Neural cell (in vitro differentiated cells): ENCODE data around the gene SHISA2. TPM values are rescaled to one million over a fixed set of nuclear protein-coding genes. Genes with fewer than 3 reads are reported as not detected.

ENCODE experiments used
- H2AFZ ChIP-seq: fragments of 200-600, 300-800 bp; sonication (generic), shearing (Covaris generic); 2 replicates; pipeline ENCODE4 v1.6.0; 2014; ENCODE audit warnings: low read depth, mild to moderate bottlenecking, antibody characterized with exemption, low read length, moderate library complexity
- H3F3A ChIP-seq: fragments of 200-600 bp; shearing (Covaris generic); 2 replicates; pipeline ENCODE4 v1.6.1; 2016; ENCODE audit warnings: mild to moderate bottlenecking, moderate library complexity, mixed read lengths, antibody characterized with exemption, low read length; ENCODE audit not compliant: insufficient read depth, poor library complexity, severe bottlenecking
- H3K27ac ChIP-seq: fragments of 200-600, 300-800 bp; sonication (generic), shearing (Covaris generic); 2 replicates; pipeline ENCODE4 v1.5.1; 2014; ENCODE audit warnings: mild to moderate bottlenecking, low read length, moderate library complexity
- H3K27me3 ChIP-seq: fragments of 300-800, 200-600 bp; sonication (generic), shearing (Covaris generic); 2 replicates; pipeline ENCODE4 v1.6.0; 2014; ENCODE audit warnings: mild to moderate bottlenecking, low read depth, low read length, moderate library complexity; ENCODE audit not compliant: insufficient read depth
- H3K36me3 ChIP-seq: fragments of 300-800, 200-600 bp; sonication (generic), shearing (Covaris generic); 2 replicates; pipeline ENCODE4 v1.5.1; 2014; ENCODE audit warnings: mild to moderate bottlenecking, antibody characterized with exemption, low read length, moderate library complexity; ENCODE audit not compliant: insufficient read depth
- H3K4me2 ChIP-seq: fragments of 300-800, 200-600 bp; sonication (generic), shearing (Covaris generic); 2 replicates; pipeline ENCODE4 v1.6.0; 2014; ENCODE audit warnings: mild to moderate bottlenecking, low read length
- H3K4me3 ChIP-seq: fragments of 300-800, 200-600 bp; sonication (generic), shearing (Covaris generic); 2 replicates; pipeline ENCODE4 v1.5.1; 2014; ENCODE audit warnings: mild to moderate bottlenecking, low read length, moderate library complexity
- H3K79me2 ChIP-seq: fragments of 200-600 bp; shearing (Covaris generic); replicated peaks from 2 replicates; pipeline ENCODE4 v1.6.0; 2014; ENCODE audit warnings: mild to moderate bottlenecking, low read length, moderate library complexity; ENCODE audit not compliant: insufficient read depth
- H3K9ac ChIP-seq: fragments of 300-800, 200-600 bp; sonication (generic), shearing (Covaris generic); 2 replicates; pipeline ENCODE4 v1.6.1; 2016; ENCODE audit warnings: mild to moderate bottlenecking, low read length, mixed read lengths
- H3K9me2 ChIP-seq: fragments of 200-600 bp; shearing (Covaris generic); 2 replicates; pipeline ENCODE4 v1.6.1; 2016; ENCODE audit warnings: mild to moderate bottlenecking, low read length, mixed read lengths; ENCODE audit not compliant: insufficient read depth
- H3K9me3 ChIP-seq: fragments of 200-600, 300-800 bp; sonication (generic), shearing (Covaris generic); 2 replicates; pipeline ENCODE4 v1.6.1; 2016; ENCODE audit warnings: mild to moderate bottlenecking, mixed run types, low read length, moderate library complexity, mixed read lengths
- H4K20me1 ChIP-seq: fragments of 200-600 bp; shearing (Covaris generic); 2 replicates; pipeline ENCODE4 v1.6.1; 2016; ENCODE audit warnings: mild to moderate bottlenecking, mixed run types; ENCODE audit not compliant: insufficient read depth
- CTCF ChIP-seq: fragments of 450-650 bp; IDR thresholded peaks from 2 replicates; pipeline ENCODE4 v1.5.1; 2014; ENCODE audit warnings: antibody characterized with exemption, mild to moderate bottlenecking, moderate library complexity; ENCODE audit not compliant: poor library complexity, severe bottlenecking
- EP300 ChIP-seq: fragments of 450-650 bp; conservative IDR thresholded peaks from 2 replicates; pipeline ENCODE4 v1.6.1; 2014; ENCODE audit warnings: antibody characterized with exemption, mild to moderate bottlenecking, moderate library complexity; ENCODE audit not compliant: poor library complexity, severe bottlenecking
- EZH2 ChIP-seq: fragments of 200-600, 300-800 bp; shearing (Covaris generic), sonication (generic); IDR thresholded peaks from 2 replicates; pipeline ENCODE4 v1.6.1; 2014; ENCODE audit warnings: antibody characterized with exemption, low read length, borderline replicate concordance, mild to moderate bottlenecking; ENCODE audit not compliant: insufficient read depth, poor library complexity, severe bottlenecking
- MXI1 ChIP-seq: fragments of 450-650 bp; conservative IDR thresholded peaks from 2 replicates; pipeline ENCODE4 v1.6.1; 2014; ENCODE audit warnings: antibody characterized with exemption, mild to moderate bottlenecking; ENCODE audit not compliant: poor library complexity, severe bottlenecking
- POLR2AphosphoS5 ChIP-seq: IDR thresholded peaks from 2 replicates; pipeline ENCODE4 v1.6.1; 2012
- RAD21 ChIP-seq: fragments of 450-650 bp; conservative IDR thresholded peaks from 2 replicates; pipeline ENCODE4 v1.6.1; 2014; ENCODE audit warnings: antibody characterized with exemption, mild to moderate bottlenecking, moderate library complexity
- REST ChIP-seq: IDR thresholded peaks from 2 replicates; pipeline ENCODE4 v1.6.1; 2012; ENCODE audit warnings: borderline replicate concordance
- SMC3 ChIP-seq: fragments of 450-650 bp; conservative IDR thresholded peaks from 2 replicates; pipeline ENCODE4 v1.6.1; 2014; ENCODE audit warnings: antibody characterized with exemption, mild to moderate bottlenecking, moderate library complexity; ENCODE audit not compliant: poor library complexity
- TAF1 ChIP-seq: IDR thresholded peaks from 2 replicates; pipeline ENCODE4 v1.6.1; 2012; ENCODE audit warnings: low read depth
- polyA plus RNA-seq: library from polyadenylated mRNA; depleted of rRNA; stranded (reverse); fragments of >200 nt; gene quantifications from 2 replicates; pipeline ENCODE4 v1.2.3, GENCODE V29; 2014

The SHISA2 gene
- polyA plus RNA-seq, 1 donor from 2014 or later = 2.3 TPM

- TF ChIP-seq EP300 (no peak), SMC3 (no peak), MXI1 (no peak), CTCF (no peak), EZH2 (no peak), TAF1 (no peak), POLR2AphosphoS5 (no peak), RAD21 (no peak), REST (no peak)
- H3K27me3 ChIP-seq = no peaks in the 10 kb centered on the region
- no peaks in the 10 kb centered on the region for H3F3A ChIP-seq
- H3K27ac ChIP-seq = no peak overlapping the region
- H3K36me3 ChIP-seq = no peaks in the 10 kb centered on the region
- H3K4me2 ChIP-seq = no peak overlapping the region
- H4K20me1 ChIP-seq = no peaks in the 10 kb centered on the region
- H2AFZ ChIP-seq = no peak overlapping the region
- H3K9me3 ChIP-seq = no peaks in the 10 kb centered on the region
- H3K4me3 ChIP-seq = no peak overlapping the region
- H3K9me2 ChIP-seq = no peaks in the 10 kb centered on the region
- no peaks in the 10 kb centered on the region for H3K79me2 ChIP-seq
- no peak overlapping the region for H3K9ac ChIP-seq
Measured at GRCh38 chr13:26015271-26016125, 36.3 kb downstream of the SHISA2 start.

- Histone ChIP-seq H3K36me3 (no peaks in the 10 kb centered on the region), H2AFZ (no peak overlapping the region), H3K9me2 (no peaks in the 10 kb centered on the region), H3K27me3 (no peaks in the 10 kb centered on the region), H3K79me2 (no peaks in the 10 kb centered on the region), H4K20me1 (no peaks in the 10 kb centered on the region), H3K4me2 (no peak overlapping the region), H3K9ac (no peak overlapping the region), H3F3A (no peaks in the 10 kb centered on the region), H3K4me3 (no peak overlapping the region), H3K27ac (no peak overlapping the region), H3K9me3 (no peaks in the 10 kb centered on the region)
- no peak for TF ChIP-seq POLR2AphosphoS5
- TF ChIP-seq RAD21 = no peak
- no peak for TF ChIP-seq MXI1
- no peak for TF ChIP-seq EP300
- TF ChIP-seq EZH2 = no peak
- no peak for TF ChIP-seq TAF1
- no peak for TF ChIP-seq CTCF
- TF ChIP-seq SMC3 = no peak
- no peak for TF ChIP-seq REST
Measured at GRCh38 chr13:26012995-26013394, 38.8 kb downstream of the SHISA2 start.
